ENCODE data around the gene EEIG1.

The EEIG1 gene

GRCh38 chr9:128001151-128001778, 20.5 kb upstream of the EEIG1 start:
- DNase-seq (ENCODE audit: low read depth) = no peak

- no peak for DNase-seq (ENCODE audit: low read depth)
These were observed 18.7 kb upstream of the EEIG1 start for GRCh38 chr9:127999461-127999860.

GRCh38 chr9:127993721-127994120, 12.9 kb upstream of the EEIG1 start:
- DNase-seq (ENCODE audit: low read depth) = no peak

- DNase-seq (ENCODE audit: low read depth) = no peak
These were observed 11.0 kb upstream of the EEIG1 start for GRCh38 chr9:127991757-127992274.

GRCh38 chr9:127991017-127991756, 10.4 kb upstream of the EEIG1 start:
- no peak for DNase-seq (ENCODE audit: low read depth)

GRCh38 chr9:127990554-127990953, 9.8 kb upstream of the EEIG1 start:
- DNase-seq (ENCODE audit: low read depth) = no peak

GRCh38 chr9:127989094-127989493, 8.3 kb upstream of the EEIG1 start:
- DNase-seq (ENCODE audit: low read depth) = no peak

GRCh38 chr9:127987103-127987614, 6.4 kb upstream of the EEIG1 start:
- DNase-seq (ENCODE audit: low read depth) = no peak

GRCh38 chr9:127985011-127985410, 4.2 kb upstream of the EEIG1 start:
- DNase-seq (ENCODE audit: low read depth) = no peak

- DNase-seq (ENCODE audit: low read depth) = no peak
These were observed 3.1 kb upstream of the EEIG1 start for GRCh38 chr9:127983847-127984289.

GRCh38 chr9:127982912-127983311, 2.1 kb upstream of the EEIG1 start:
- no peak for DNase-seq (ENCODE audit: low read depth)

GRCh38 chr9:127981559-127982121, 851 bp upstream of the EEIG1 start:
- DNase-seq (ENCODE audit: low read depth) = no peak

GRCh38 chr9:127980060-127980705, 606 bp downstream of the EEIG1 start:
- DNase-seq (ENCODE audit: low read depth) = no peak

GRCh38 chr9:127979333-127980059, 1.3 kb downstream of the EEIG1 start:
- no peak for DNase-seq (ENCODE audit: low read depth)

- DNase-seq (ENCODE audit: low read depth) = no peak
These were observed 1.8 kb downstream of the EEIG1 start for GRCh38 chr9:127979015-127979332.

- no peak for DNase-seq (ENCODE audit: low read depth)
These were observed 2.7 kb downstream of the EEIG1 start for GRCh38 chr9:127977884-127978647.

GRCh38 chr9:127977009-127977883, 3.5 kb downstream of the EEIG1 start:
- DNase-seq (ENCODE audit: low read depth) = no peak

GRCh38 chr9:127976498-127976897, 4.3 kb downstream of the EEIG1 start:
- peak; percentile 49 for DNase-seq (ENCODE audit: low read depth)

- DNase-seq (ENCODE audit: low read depth) = no peak
These were observed 5.1 kb downstream of the EEIG1 start for GRCh38 chr9:127975376-127976315.

Data from T follicular helper cell (primary cell).